ENCODE measurements around the gene TGFBR3L. TPM values are rescaled to one million over a fixed set of nuclear protein-coding genes. Genes with fewer than 3 reads are reported as not detected.
A peak's percentile ranks its signal among the peaks of the same experiment; 100 is the strongest.

The TGFBR3L gene
- total and polyA plus RNA-seq, 2 experiments from 2014 or later: 1.7 to 7.0 TPM

DNA sequence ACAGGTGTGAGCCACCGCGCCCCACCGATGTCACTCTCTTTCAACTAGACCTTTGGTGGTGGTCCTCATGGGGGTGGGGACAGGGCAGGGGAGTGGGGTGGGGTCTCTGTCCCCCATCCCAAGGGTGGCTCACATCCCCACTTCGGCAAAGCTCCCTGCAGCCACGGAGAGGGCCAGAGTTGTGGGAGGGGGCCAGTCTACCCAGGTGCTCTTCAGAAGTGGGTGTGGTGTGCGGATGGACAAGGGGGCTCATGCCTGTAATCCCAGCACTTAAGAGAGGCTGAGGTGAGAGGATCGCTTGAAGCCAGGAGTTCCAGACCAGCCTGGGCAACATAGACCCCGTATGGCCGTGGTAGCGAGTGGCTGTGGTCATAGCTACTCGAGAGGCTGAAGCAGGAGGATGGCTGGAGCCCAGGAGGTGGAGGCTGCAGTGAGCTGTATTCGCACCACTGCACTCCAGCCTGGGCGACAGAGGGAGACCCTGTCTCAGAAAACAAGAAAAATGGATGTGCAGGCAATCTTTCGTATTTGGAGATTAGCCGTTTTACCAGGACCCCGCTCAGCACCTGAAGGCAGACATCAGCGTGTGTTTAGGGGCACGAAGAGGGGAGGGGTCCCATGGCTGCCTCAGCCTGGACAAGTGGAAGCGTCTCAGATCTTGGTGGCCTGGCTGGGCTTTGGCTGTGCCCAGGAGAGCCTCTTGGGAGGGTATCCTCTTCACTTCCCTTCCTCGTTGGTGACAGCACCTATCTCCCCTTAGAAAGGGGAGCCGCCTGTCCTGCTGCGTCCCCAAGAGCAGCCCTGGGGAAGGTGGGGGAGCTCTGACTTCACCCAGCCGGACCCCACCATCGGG, 846 bp downstream of the TGFBR3L start:
- Mint-ChIP-seq H3K9me3 (peaks cover 2% of the 10 kb centered on the region; the same call in 1 of the 3 replicates), H3K36me3 (ENCODE audit: low read depth) (peaks cover 16% of the 10 kb centered on the region), H3K4me3 (peak overlapping the region; percentile 58), H3K27me3 (ENCODE audit: insufficient read depth, low read depth, poor library complexity) (peaks cover 52% of the 10 kb centered on the region), H3K4me1 (peaks cover 12% of the 10 kb centered on the region), H3K27ac (no peak overlapping the region)
- peak overlapping the region; percentile 91 for H3K4me2 ChIP-seq
- DNase-seq (ENCODE audit: low spot score): no peak
- no peaks in the 10 kb centered on the region; the same call in 1 of the 2 replicates for H3K4me1 ChIP-seq (ENCODE audit: insufficient read depth)
- H3K4me3 ChIP-seq: peak overlapping the region; percentile 64
- ATAC-seq: no peak
- H4K20me1 ChIP-seq (replicated peaks; ENCODE audit: insufficient read depth): peaks cover 5% of the 10 kb centered on the region; the same call in 1 of the 2 replicates
- peaks cover 16% of the 10 kb centered on the region; the same call in 1 of the 2 replicates for H3F3A ChIP-seq (replicated peaks; ENCODE audit: low read depth)
- H3K79me2 ChIP-seq (replicated peaks; ENCODE audit: insufficient read depth): no peaks in the 10 kb centered on the region
- H3K27ac ChIP-seq (ENCODE audit: low read depth): no peak overlapping the region
- no peaks in the 10 kb centered on the region for H3K9me2 ChIP-seq (ENCODE audit: insufficient read depth)
- no peak for TF ChIP-seq EZH2phosphoT487 (IDR thresholded peaks at IDR 0.05; ENCODE audit: unreplicated experiment)
- no peak for TF ChIP-seq ZNF114 (CRISPR knock-in tag; IDR thresholded peaks at IDR 0.05)
- 0 out of 2 replicates have a peak, but pooled peaks have one; percentile 3 for TF ChIP-seq POLR2AphosphoS5 (IDR thresholded peaks at IDR 0.05; ENCODE audit: low read depth)
- H3K36me3 ChIP-seq (ENCODE audit: insufficient read depth): no peaks in the 10 kb centered on the region
- H3K27me3 ChIP-seq (ENCODE audit: insufficient read depth): peaks cover 57% of the 10 kb centered on the region
- H2AFZ ChIP-seq: peak overlapping the region; percentile 88

DNA sequence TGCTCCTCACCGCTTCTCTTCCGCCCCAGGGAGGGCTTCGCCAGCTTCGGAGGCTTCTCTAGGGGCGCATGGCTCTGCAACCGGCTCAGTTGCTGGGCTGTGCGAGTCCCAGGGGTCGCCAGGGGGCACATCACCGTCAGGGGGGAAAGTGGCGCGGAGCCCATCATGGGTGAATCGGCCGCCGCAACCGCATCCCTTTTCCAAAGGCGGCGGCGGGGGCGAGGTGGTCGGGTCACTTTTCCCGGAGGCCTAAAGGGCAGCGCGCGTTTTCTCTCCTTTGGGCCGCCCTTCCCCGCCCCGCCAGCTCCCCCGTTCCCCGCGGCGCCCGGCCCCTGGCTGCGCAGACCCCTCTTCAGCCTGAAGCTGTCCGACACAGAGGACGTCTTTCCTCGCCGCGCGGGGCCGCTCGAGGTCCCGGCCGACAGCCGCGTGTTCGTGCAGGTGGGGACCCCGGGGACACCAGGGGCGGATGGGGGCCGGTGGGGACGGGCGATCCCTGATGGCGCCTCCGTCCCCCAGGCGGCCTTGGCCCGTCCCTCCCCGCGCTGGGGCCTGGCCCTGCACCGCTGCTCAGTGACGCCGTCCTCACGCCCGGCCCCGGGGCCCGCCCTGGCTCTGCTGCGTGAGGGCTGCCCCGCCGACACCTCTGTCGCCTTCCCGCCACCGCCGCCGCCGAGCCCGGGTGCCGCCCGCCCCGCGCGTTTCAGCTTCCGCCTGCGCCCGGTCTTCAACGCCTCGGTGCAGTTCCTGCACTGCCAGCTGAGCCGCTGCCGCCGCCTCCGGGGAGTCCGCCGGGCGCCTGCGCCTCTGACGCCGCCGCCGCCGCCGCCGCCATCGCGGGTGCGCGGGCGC, 1.7 kb downstream of the TGFBR3L start:
- DNase-seq (ENCODE audit: low spot score): peak; percentile 71
- Histone ChIP-seq H4K20me1 (replicated peaks; ENCODE audit: insufficient read depth) (peaks cover 8% of the 10 kb centered on the region; the same call in 1 of the 2 replicates), H3K27ac (ENCODE audit: low read depth) (no peak overlapping the region), H2AFZ (peak overlapping the region; percentile 88), H3K4me1 (ENCODE audit: insufficient read depth) (no peaks in the 10 kb centered on the region; the same call in 1 of the 2 replicates), H3K4me2 (peak overlapping the region; percentile 91), H3K27me3 (ENCODE audit: insufficient read depth) (peaks cover 57% of the 10 kb centered on the region), H3K36me3 (ENCODE audit: insufficient read depth) (no peaks in the 10 kb centered on the region), H3K79me2 (replicated peaks; ENCODE audit: insufficient read depth) (no peaks in the 10 kb centered on the region), H3K9me2 (ENCODE audit: insufficient read depth) (no peaks in the 10 kb centered on the region), H3K4me3 (peak overlapping the region; percentile 64), H3F3A (replicated peaks; ENCODE audit: low read depth) (peaks cover 21% of the 10 kb centered on the region)
- Mint-ChIP-seq H3K9me3 (peaks cover 2% of the 10 kb centered on the region; the same call in 1 of the 3 replicates), H3K4me3 (peak overlapping the region; percentile 85), H3K27ac (no peak overlapping the region), H3K27me3 (ENCODE audit: insufficient read depth, low read depth, poor library complexity) (peaks cover 52% of the 10 kb centered on the region), H3K36me3 (ENCODE audit: low read depth) (peaks cover 10% of the 10 kb centered on the region), H3K4me1 (peaks cover 15% of the 10 kb centered on the region)
- ATAC-seq: peak; percentile 13
- TF ChIP-seq ETS1 (IDR thresholded peaks at IDR 0.05): no peak
- TF ChIP-seq ZNF331 (CRISPR knock-in tag; IDR thresholded peaks at IDR 0.05; ENCODE audit: low read depth): no peak
- TF ChIP-seq EZH2 (IDR thresholded peaks at IDR 0.05; ENCODE audit: low read depth, unreplicated experiment): peak; percentile 17
- TF ChIP-seq POLR2AphosphoS5 (IDR thresholded peaks at IDR 0.05; ENCODE audit: low read depth): 0 out of 2 replicates have a peak, but pooled peaks have one; percentile 11
- TF ChIP-seq ZNF114 (CRISPR knock-in tag; IDR thresholded peaks at IDR 0.05): no peak
- peak; percentile 23 to 31; a peak in 3 of 4 replicates for TF ChIP-seq CTCF (conservative IDR thresholded peaks at IDR 0.05; ENCODE audit: low read depth in 2 of 2)
- no peak for TF ChIP-seq CREB1 (CRISPR knock-in tag; IDR thresholded peaks at IDR 0.05; ENCODE audit: low read depth)

Data from GM23338 (cell line).